Fibroblast of skin of right biceps (primary cell): ENCODE data around the gene IL10RB.
"Not testable (repeated sequence)": the region's sequence is repeated elsewhere in the genome, so short reads cannot be mapped to it uniquely, and the experiment has no call there.

ENCODE experiments used
- DNase-seq: peaks from one replicate; pipeline ENCODE4 v3.0.0-alpha.2; 2013

The IL10RB gene

DNA sequence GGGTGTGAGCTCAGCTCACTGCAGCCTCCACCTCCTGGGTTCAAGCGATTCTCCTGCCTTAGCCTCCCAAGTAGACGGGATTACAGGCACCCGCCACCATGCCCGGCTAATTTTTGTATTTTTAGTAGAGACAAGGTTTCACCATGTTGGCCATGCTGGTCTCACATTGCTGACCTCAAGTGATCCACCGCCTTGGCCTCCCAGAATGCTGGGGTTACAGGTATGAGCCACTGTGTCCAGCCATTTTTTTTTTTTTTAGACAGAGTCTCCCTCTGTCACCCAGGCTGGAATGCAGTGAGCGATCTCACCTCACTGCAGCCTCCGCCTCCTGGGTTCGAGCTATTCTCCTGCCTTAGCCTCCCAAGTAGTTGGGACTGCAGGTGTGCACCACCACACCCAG lies 23.3 kb upstream of the IL10RB start:
- DNase-seq: not testable (repeated sequence)

- no peak for DNase-seq
These were observed 21.9 kb upstream of the IL10RB start for GRCh38 chr21:33244082-33244778.

GRCh38 chr21:33244779-33245105 lies 21.4 kb upstream of the IL10RB start:
- DNase-seq: no peak

GRCh38 chr21:33245289-33245918 lies 20.8 kb upstream of the IL10RB start:
- no peak for DNase-seq

- DNase-seq: no peak
These were observed 19.7 kb upstream of the IL10RB start for GRCh38 chr21:33246506-33246905.

DNA sequence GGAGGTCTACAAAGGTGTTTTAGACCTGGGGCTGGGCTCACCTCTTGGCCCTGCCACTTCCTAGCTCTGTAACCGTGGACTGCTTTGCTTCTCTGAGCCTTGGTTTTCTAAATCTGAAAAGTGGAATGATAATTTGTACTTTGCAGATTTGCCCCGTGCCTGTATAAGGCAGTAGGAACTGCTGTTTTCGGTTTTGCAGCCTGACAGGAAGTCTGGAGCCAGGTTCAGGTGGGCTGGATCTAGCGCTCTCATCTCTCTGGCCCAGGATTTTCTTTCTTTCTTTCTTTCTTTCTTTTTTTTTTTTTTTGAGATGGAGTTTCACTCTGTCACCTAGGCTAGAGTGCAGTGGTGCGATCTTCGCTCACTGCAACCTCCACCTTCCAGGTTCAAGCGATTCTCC lies 19.2 kb upstream of the IL10RB start:
- DNase-seq: no peak

DNA sequence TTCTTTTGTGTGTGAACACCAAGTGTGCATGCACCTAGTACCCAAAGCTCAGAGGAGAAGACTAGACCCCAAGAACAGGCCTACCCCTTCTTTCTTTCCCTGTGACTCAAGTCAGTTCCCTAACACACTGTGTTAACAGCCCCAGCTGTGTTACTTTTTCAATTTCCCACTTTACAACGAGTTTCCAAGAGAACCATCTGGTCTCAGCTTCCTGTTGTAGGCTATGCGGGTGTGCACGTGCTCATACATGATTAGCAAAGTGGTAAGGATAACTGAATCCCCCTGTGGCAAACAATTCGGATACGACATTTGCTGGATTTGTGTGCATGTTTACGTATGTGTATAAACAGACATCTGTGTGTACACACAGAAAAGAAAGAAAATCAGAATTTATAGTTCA lies 18.6 kb upstream of the IL10RB start:
- DNase-seq: no peak

DNA sequence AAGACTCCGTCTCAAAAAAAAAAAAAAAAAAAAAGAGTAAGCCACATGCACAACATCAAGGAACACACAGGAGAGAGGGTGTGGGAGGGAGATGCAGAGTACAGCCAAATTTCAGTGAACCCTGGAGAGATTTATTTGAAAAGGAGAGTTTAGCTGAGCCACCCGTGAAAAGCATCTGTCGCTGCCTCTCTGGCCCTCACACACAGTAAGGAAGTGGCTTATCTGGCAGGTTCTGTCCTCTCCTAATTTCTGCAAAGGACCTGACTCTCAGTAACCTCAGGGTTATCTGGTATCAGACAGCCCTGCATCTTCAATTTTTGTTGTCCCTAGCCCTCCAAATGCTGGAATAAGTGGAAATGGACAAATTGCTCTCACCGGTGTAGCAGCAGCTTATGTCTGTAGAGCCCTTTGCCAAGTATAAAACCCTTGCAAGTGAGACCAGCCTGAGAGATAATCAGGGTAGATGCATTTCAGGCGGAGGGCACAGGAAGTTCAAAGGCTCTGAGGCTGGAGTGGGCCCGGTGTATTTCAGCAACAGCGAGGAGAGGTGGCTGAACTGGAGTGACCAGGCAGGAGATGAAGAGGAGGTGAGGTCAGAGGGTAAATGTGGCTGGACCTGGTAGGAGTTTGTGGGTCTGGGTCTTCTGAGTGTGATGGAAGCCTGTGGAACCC lies 16.7 kb upstream of the IL10RB start:
- DNase-seq: no peak

- DNase-seq: no peak
These were observed 15.0 kb upstream of the IL10RB start for GRCh38 chr21:33251119-33251518.

DNA sequence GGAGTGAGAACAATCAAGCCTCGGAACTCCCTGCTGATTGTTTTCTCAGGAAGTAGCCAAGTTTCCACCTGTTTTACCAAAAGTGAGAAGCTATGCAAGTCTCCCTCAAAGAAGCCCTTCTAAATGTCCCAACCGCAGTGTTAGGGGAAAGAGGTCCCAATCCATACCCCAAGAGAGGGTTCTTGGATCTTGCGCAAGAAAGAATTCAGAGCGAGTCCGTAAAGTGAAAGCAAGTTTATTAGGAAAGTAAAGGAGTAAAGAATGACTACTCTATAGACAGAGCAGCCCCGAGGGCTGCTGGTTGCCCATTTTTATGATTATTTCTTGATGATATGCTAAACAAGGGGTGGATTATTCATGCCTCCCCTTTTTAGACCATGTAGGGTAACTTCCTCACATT lies 12.8 kb upstream of the IL10RB start:
- not testable (repeated sequence) for DNase-seq

DNA sequence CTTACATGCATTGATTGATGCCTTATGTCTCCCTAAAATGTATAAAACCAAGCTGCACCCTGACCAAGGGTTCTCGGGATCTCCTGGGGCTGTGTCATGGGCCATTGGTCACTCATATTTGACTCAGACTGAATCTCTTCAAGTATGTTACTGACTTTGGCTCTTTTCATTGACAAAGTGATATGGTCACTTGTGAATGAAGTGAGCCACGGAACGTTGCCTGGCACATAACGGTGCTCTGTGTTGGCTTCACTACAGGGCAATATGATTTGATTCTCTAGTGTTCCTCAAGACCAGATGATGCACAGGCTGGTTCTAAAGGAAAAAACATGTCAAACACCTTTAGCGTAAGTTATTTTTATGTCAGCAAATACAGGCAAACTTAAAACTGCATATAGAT lies 11.4 kb upstream of the IL10RB start:
- no peak for DNase-seq

- DNase-seq: no peak
These were observed 10.8 kb upstream of the IL10RB start for GRCh38 chr21:33255404-33255803.

- DNase-seq: no peak
These were observed 10.1 kb upstream of the IL10RB start for GRCh38 chr21:33256019-33256418.

GRCh38 chr21:33257094-33257803 lies 8.9 kb upstream of the IL10RB start:
- DNase-seq: no peak

DNA sequence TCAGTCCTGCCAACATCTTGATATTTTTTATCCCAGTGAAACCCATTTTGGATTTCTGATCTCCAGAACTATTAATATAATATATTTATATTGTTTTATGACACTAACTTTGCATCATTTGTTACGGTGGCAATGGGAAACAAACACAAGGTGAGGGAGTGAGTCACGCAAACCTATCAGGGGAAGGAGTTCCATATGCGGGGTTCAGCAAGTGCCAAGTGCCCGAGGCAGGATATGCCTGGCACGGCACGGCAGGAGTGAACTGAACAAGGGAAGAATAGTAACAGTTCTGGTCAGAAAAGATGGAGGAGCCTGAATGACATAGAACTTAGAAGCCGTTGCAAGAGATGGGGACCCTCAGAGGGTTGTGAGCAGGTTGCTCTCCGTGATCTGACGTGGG lies 7.7 kb upstream of the IL10RB start:
- no peak for DNase-seq

GRCh38 chr21:33259428-33259827 lies 6.7 kb upstream of the IL10RB start:
- DNase-seq: no peak

DNA sequence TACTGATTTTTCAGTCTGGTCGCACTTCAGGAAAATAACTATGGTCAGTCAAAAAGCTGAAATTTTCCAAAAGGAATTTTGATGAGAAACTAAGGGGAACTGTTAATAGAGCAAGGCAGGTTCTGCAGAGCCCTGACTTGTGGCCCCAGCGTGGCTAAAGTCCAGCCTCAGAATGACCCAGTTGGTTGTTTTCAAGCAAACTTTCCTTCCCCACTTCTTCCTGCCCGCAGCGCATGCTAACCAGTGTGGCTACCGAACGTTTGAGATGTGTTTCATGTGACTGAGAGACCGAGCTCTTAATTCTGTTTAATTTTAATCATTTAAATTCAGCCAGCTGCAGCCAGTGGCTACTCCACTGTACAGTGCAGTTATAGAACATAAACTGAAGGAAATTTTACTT lies 6.2 kb upstream of the IL10RB start:
- no peak for DNase-seq

DNA sequence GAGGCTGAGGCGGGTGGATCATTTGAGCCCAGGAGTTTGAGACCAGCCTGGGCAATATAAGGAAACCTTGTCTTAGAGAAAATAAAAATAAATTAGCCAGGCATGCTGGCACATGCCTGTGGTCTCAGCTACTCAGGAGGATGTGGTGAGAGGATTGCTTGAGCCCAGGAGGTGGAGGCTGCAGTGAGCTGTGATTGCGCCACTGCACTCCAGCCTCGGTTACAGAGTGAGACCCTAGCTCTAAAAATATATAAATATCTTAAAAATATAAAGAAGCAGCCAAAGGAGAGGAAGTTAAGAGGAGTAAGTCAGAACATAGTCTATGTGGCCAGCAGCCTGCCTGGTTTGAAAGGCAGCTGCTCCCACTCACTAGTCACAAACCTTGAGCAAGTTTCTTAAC lies 4.5 kb upstream of the IL10RB start:
- DNase-seq: peak; percentile 69

DNA sequence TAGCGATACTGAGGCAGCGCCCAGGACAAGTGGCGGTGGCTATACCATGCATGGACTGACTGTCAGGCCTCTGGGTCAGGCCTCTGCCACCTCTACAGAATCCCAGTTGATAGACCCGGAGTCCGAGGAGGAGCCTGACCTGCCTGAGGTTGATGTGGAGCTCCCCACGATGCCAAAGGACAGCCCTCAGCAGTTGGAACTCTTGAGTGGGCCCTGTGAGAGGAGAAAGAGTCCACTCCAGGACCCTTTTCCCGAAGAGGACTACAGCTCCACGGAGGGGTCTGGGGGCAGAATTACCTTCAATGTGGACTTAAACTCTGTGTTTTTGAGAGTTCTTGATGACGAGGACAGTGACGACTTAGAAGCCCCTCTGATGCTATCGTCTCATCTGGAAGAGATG lies 3.2 kb upstream of the IL10RB start:
- no peak for DNase-seq

DNA sequence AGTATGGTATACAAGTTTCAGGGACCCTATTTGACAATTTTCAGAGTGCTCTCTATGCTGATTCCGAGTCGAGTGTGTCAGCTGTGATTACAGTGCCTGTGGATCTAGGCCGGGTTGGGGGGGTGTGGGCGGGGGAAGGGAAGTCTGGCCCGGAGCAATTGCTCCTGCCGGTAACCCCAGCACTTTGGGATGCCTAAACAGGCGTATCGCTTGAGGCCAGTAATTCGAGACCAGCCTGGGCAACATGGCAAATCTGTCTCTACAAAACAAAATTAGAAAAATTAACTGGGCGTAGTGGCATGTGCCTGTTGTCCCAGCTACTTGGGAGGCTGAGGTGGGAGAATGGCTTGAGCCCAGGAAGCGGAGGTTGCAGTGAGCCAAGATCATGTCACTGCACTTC lies 1.6 kb upstream of the IL10RB start:
- DNase-seq: no peak

- DNase-seq: no peak
These were observed 510 bp upstream of the IL10RB start for GRCh38 chr21:33265664-33266049.

- DNase-seq: no peak
These were observed 595 bp downstream of the IL10RB start for GRCh38 chr21:33266789-33267135.

DNA sequence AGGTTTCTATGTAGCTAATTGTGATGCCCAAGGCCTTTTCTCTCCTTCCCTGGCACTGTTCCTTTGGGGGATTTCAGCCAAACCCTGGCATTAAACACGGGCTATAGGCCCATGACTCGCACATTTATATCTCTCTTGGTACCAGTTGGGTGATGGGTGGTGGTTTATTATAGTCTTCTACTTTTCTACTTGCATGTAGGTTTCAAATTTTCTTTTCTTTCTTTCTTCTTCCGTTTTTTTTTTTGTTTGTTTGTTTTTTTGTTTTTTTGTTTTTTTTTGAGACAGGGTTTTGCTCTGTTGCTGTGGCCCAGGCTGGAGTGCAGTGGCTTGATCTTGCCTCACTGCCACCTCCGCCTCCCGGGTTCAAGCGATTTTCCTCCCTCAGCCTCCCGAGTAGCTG lies 1.1 kb downstream of the IL10RB start:
- no peak for DNase-seq

- DNase-seq: no peak
These were observed 2.2 kb downstream of the IL10RB start for GRCh38 chr21:33268393-33268736.
